KG1 (cell line): ENCODE measurements around the gene SBK2.
"Not testable (repeated sequence)": the region's sequence is repeated elsewhere in the genome, so short reads cannot be mapped to it uniquely, and the experiment has no call there.

ENCODE experiments used
- DNase-seq: peaks from one replicate; lab custom pipeline; 2025; lab: John Stamatoyannopoulos, UW

Gene SBK2

GRCh38 chr19:55500368-55500952 lies 36.5 kb downstream of the SBK2 start:
- DNase-seq = no peak

- DNase-seq = no peak
These were observed 38.6 kb downstream of the SBK2 start for GRCh38 chr19:55498246-55498840.

- no peak for DNase-seq
These were observed 39.2 kb downstream of the SBK2 start for GRCh38 chr19:55497763-55498162.

DNA sequence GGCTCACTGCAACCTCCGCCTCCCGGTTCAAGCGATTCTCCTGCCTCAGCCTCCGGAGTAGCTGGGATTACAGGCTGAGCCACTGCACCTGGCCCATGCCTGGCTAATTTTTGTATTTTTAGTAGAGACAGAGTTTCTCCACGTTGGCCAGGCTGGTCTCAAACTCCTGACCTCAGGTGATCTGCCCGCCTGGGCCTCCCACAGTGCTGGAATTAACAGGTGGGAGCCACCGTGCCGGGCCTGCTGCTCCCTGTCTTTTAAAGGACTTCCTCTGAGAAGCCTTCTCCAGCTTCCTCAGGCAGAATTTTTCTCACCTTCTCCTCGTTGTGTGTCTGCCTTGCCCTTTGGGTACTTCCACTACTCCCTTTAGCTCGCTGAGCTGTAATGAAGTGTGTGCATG lies 40.1 kb downstream of the SBK2 start:
- not testable (repeated sequence) for DNase-seq

DNA sequence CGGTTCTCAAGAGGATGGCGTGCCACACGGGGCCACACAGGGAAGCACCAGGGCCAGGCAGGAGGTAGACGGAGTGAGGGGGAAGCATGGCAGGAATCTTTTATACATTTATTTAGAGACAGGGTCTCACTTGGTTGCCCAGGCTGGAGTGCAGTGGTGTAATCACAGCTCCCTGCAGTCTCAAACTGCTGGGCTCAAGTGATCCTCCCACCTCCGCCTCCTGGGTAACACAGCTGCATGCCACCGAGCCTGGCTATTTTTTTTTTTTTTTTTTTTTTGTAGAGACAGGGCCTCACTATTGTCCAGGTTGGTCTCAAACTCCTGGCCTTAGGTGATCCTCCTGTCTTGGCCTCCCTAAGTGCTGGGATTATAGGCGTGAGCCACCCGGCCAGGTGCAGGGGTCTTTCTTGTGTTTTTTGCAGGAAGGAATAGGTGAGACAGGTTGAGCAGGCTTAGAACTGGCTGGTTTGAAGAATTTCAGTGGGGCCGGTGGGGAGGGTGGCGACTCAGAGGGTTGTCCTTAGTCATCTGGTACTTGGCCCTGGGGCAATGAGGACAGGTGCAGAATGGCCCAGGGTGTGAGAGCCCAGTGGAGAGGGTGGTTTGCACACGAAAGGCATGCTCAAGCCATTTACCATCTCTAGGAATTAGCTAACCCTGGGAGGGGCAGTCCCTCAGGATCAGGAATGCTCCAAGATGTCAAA lies 41.1 kb downstream of the SBK2 start:
- DNase-seq = no peak

DNA sequence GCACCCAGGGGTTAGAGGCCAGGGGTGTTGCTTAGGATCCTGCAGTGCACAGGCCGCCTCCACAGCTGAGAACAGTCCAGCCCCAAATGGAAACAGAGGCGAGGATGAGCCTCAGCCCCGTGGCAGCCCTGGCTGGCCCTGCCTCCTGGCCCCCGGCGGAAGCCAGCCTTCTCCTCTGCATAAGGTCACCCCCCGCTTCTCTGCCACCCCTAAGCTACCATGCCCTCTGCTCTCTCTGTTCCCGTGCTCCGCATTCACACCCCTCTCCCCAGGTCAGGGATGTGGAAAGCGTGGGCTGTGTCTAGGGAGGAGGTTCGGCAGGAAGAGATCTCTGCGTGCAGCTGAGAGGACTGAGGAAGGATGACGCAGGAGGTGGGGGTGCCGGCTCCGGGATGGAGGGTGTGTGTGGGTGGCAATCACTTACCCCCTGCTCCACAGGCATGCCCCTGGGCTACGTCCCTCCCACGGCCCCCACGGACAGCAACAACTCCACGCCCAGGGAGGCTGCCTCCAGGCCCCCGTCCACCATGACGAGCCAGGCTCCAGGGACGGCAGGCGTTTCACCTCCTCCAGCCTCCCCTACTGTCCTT lies 42.7 kb downstream of the SBK2 start:
- no peak for DNase-seq

DNA sequence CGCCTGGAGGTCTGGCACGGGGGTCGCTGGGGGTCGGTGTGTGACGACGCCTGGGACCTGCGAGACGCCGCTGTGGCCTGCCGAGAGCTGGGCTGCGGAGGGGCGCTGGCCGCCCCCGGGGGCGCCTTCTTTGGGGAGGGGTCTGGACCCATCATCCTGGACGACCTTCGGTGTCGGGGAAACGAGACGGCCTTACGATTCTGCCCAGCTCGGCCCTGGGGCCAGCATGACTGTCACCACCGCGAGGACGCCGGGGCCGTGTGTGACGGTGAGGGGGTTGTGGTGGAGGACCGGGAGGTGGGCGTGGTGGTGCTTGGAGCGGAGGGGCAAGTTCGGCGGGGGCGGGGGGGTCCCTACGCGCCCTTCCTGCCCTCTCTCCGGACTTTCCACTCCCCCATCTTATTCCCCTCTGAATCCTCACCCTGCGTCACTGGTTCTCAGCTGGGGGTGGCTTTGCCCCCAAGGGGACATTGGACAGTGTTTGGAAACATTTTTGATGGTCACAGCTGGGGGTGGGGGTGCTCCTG lies 43.2 kb downstream of the SBK2 start:
- no peak for DNase-seq

GRCh38 chr19:55493052-55493644 lies 43.8 kb downstream of the SBK2 start:
- no peak for DNase-seq

DNA sequence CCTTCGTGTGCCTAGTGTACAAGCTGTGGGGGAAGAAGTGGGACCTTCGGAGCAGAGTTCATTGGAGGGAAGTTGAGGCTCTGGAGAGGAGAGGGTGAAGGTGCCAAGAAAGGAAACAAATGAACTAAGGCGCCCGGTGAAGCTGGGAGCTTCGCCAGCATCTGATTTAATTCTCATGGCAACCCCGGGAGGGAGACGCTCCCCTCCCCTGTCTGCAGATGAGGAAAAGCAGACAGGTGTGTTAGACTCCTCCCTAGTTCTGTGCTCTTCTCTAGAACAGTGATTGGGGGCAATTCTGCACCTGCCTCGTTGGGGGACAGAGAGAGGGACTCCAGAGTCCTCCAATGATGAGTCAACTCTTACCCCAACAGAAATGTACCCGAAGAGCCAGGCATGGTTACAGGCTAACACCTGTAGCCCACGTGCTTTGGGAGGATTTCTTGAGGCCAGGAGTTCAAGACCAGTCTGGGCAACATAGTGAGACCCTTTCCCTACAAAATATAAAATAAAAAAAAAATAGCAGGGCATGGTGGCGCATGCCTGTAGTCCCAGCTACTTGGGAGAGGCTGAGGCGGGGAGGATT lies 44.5 kb downstream of the SBK2 start:
- DNase-seq = no peak

DNA sequence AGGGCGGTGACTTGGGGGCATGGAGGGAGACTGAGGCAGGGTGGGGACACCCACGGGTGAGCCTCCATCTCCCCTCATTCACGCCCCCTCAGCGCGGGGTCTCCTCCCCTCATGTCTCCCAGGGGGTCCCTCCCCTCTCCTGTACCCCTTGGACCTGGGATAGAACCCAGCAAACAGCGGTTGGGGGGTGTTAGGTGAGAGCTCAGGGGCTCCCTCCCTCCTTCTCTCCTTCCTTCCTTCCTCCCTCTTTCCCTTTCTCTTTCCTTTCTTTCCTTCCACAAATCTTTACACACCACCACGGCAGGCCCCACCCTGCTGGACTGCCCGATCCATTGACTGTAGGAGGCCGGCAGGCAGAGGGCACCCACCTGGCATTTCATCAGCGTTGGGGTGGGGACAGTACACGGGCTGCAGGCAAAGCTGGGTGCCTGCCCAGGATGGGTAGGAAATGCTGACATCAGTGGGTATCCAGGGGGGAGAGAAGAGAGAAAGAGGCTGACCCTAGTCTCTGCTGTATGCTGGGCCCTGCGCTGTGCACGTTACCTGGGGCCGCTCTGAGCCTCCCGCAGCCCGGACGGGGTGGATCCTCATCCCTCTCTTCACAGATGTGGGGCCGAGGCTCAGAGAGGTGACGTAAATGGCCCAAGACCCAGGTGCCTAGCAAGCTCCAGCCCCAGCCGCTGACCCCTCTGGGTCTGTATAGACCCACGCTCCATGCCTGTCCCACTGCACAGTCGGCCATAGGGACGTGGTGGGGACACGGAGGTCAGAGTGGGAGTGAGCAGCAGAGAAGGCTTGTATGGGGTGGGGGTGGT lies 45.2 kb downstream of the SBK2 start:
- no peak for DNase-seq

DNA sequence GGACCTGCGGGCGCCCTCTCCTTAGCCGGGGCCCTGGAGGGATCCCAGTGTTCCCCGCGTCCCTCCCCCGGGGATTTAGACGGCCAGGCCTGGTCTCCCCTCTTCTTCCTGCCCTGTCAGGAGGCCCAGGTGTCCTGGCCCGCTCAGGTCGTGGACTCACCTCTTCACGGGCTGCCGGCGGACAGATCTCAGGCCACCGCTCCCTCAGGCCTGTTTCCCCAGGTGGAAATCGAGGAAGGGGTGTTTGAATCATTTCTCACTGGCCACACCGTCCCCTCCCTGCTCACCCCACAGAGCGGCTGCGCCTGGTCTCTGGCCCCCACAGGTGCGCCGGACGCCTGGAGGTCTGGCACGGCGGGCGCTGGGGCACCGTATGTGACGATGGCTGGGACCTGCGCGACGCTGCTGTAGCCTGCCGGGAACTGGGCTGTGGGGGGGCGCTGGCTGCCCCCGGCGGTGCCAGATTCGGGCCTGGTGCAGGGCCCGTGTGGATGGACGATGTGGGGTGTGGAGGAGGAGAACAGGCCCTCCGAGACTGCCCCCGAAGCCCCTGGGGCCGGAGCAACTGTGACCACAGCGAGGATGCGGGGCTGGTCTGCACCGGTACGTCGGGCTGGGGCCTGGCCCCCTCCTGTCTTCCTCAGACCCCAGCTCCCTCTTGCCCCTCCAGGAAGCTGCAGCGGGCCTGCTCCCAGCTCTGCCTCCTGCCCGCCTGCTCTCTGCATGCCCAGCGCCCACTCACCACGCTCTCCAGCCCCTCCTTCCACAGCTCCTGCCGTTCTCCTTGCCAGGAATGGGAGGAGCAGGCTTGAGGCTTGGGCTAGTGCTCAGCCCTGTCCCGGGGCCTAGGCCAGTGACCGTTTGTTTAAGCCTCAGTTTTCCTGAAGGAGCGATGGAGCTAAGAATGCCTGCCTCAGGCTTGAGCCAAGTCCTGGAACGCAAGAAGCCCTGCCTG lies 46.2 kb downstream of the SBK2 start:
- no peak for DNase-seq

- DNase-seq = no peak
These were observed 47.0 kb downstream of the SBK2 start for GRCh38 chr19:55489711-55490477.

- DNase-seq = no peak
These were observed 47.8 kb downstream of the SBK2 start for GRCh38 chr19:55488986-55489710.

DNA sequence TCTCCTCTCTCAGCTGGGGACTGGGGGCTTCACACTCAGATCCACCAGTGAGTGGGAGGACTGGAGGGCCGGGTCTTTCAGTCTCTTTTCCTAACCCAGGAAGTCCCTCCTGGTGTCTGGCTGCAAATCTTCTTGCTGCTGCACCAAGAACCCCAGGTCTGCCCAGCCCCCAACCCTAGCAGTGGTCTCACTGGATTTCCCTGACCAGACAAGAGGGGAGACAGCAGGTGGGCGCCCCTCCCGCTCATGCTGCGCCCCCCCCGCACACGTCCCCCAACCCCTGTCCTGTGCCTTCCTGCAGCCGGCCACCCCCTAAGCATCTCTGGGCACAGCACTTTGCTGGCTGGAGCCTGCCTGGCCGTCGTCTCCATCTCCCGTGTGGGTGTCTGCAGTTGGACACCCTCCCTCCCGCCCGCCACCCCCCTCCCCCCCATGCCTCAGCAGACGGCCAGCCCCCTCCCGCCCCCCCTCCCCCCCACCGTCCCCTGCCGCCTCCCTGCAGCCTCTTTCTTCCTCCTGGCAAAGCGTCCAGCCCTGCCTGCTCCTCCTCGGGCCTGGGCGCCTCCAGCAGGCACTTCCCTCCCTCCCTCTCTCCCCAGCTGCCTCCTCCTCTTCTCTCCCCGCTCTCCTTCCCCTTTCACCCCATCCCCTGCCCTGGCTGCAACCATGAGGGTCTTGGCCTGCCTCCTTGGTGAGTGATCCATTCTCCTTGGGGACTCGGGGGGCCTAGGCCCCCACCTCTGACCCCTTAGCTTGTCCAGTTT lies 48.8 kb downstream of the SBK2 start, which contains the start of gene SSC5D:
TSS of gene SSC5D (plus strand) at position 513 of the 764 bp plus-strand sequence. CDS start at position 667, 154 bp downstream.
- no peak for DNase-seq

GRCh38 chr19:55486971-55487923 lies 49.7 kb downstream of the SBK2 start:
- DNase-seq = no peak
